NCI-H1417 (cell line): Measurements from ENCODE around the gene SLC8B1.
"Not testable (repeated sequence)": the region's sequence is repeated elsewhere in the genome, so short reads cannot be mapped to it uniquely, and the experiment has no call there.

Experiments
- DNase-seq, 3 experiments: peaks; one replicate each; lab custom pipeline; 2025; lab: John Stamatoyannopoulos, UW

SLC8B1 gene

GRCh38 chr12:113354192-113354591 is 19.3 kb upstream of the SLC8B1 start:
- not testable (repeated sequence) for DNase-seq

- no peak for DNase-seq
Observed at GRCh38 chr12:113351089-113351488, 16.2 kb upstream of the SLC8B1 start.

GRCh38 chr12:113348849-113349536 is 14.1 kb upstream of the SLC8B1 start:
- no peak for DNase-seq

GRCh38 chr12:113347892-113348291 is 13.0 kb upstream of the SLC8B1 start:
- DNase-seq, result no peak

- no peak for DNase-seq
Observed at GRCh38 chr12:113347107-113347506, 12.2 kb upstream of the SLC8B1 start.

GRCh38 chr12:113346353-113346752 is 11.4 kb upstream of the SLC8B1 start:
- no peak for DNase-seq

GRCh38 chr12:113345318-113345717 is 10.4 kb upstream of the SLC8B1 start:
- no peak for DNase-seq

- DNase-seq, result no peak
Observed at GRCh38 chr12:113341535-113341934, 6.6 kb upstream of the SLC8B1 start.

- no peak for DNase-seq
Observed at GRCh38 chr12:113340061-113340460, 5.2 kb upstream of the SLC8B1 start.

GRCh38 chr12:113339540-113339939 is 4.6 kb upstream of the SLC8B1 start:
- no peak for DNase-seq

GRCh38 chr12:113333877-113334785 is 778 bp downstream of the SLC8B1 start:
- DNase-seq, result no peak

- no peak for DNase-seq
Observed at GRCh38 chr12:113333418-113333750, 1.5 kb downstream of the SLC8B1 start.

- DNase-seq, result no peak
Observed at GRCh38 chr12:113332688-113333417, 2.1 kb downstream of the SLC8B1 start.

GRCh38 chr12:113330505-113330904 is 4.4 kb downstream of the SLC8B1 start:
- no peak for DNase-seq

GRCh38 chr12:113329791-113330417 is 5.0 kb downstream of the SLC8B1 start:
- DNase-seq, result no peak

GRCh38 chr12:113329022-113329790 is 5.7 kb downstream of the SLC8B1 start:
- no peak for DNase-seq

GRCh38 chr12:113328368-113328889 is 6.5 kb downstream of the SLC8B1 start:
- DNase-seq, result no peak

- no peak for DNase-seq
Observed at GRCh38 chr12:113326775-113327395, 8.0 kb downstream of the SLC8B1 start.

GRCh38 chr12:113325916-113326315 is 9.0 kb downstream of the SLC8B1 start:
- DNase-seq, result no peak

GRCh38 chr12:113322343-113322742 is 12.6 kb downstream of the SLC8B1 start:
- no peak for DNase-seq

- DNase-seq, result no peak
Observed at GRCh38 chr12:113320401-113320800, 14.5 kb downstream of the SLC8B1 start.
